Testis (tissue), 3 donors: ENCODE data around the gene NRXN3. TPM values are rescaled to one million over a fixed set of nuclear protein-coding genes. Genes with fewer than 3 reads are reported as not detected.

Experiments
- DNase-seq: peaks from one replicate; pipeline ENCODE4 v3.0.0-alpha.2; 2019
- H3K27ac ChIP-seq, 2 donors: fragments of 200-600 bp; sonication (generic); one replicate each; pipeline ENCODE4 v1.5.1; 2019
- H3K27me3 ChIP-seq: fragments of 200-600 bp; sonication (generic); one replicate; pipeline ENCODE4 v1.5.1; 2019
- H3K36me3 ChIP-seq: fragments of 200-600 bp; sonication (generic); one replicate; pipeline ENCODE4 v1.5.1; 2017; ENCODE audit warnings: low read depth; ENCODE audit errors: missing control alignments
- H3K4me1 ChIP-seq: fragments of 200-600 bp; sonication (generic); one replicate; pipeline ENCODE4 v1.5.1; 2019
- H3K4me3 ChIP-seq, 2 donors: fragments of 200-600 bp; sonication (generic); one replicate each; pipeline ENCODE4 v1.5.1; 2017 to 2019
- H3K9me3 ChIP-seq: fragments of 200-600 bp; sonication (generic); one replicate; pipeline ENCODE4 v1.5.1; 2017
- POLR2A ChIP-seq: fragments of 450-650 bp; IDR thresholded peaks from one replicate; pipeline ENCODE4 v1.6.1; 2017; ENCODE audit warnings: antibody characterized with exemption, mild to moderate bottlenecking, moderate library complexity
- WGBS, 2 donors: methylation state at CpG; one replicate each; pipeline ENCODE4 v1.1.5; 2018; 5-methylcytosine and 5-hydroxymethylcytosine counted together
- intact Hi-C: fragments of 100-400 bp; cut with DNase I; formaldehyde crosslinking; loops from one replicate; pipeline ENCODE4 v1.15.1; 2023; ENCODE audit warnings: low total_unique reads
- polyA plus RNA-seq: library from polyadenylated mRNA; stranded (reverse); fragments of 350-450 nt; fragmentation: Illumina TruSeq; extraction: RNeasy Lipid Tissue Mini Kit (QIAGEN cat#74804); gene quantifications from one replicate; pipeline ENCODE4 v1.2.3, GENCODE V29; 2014; ENCODE audit warnings: low read depth, low replicate concordance; ENCODE audit not compliant: insufficient read depth
- total RNA-seq, 2 donors: library from RNA; depleted of rRNA; stranded (reverse); fragments of >200 nt; gene quantifications; one replicate each; pipeline ENCODE4 v1.2.3, GENCODE V29; 2016
- TF ChIP-seq, protein P1 (sequence below), 3 experiments: fragments of 450-650 bp in 2 of 3; fragments of 200-600 bp in 1 of 3; sonication (generic) in 1 of 3; IDR thresholded peaks; one replicate each; pipeline ENCODE4 v1.5.1; 2016 to 2019; ENCODE audit warnings: antibody characterized with exemption in 3 of 3, mild to moderate bottlenecking in 2 of 3, moderate library complexity in 1 of 3

Gene NRXN3
- total and polyA plus RNA-seq, 3 donors from 2014 or later: 3.5 to 8.0 (median 3.9) TPM

DNA sequence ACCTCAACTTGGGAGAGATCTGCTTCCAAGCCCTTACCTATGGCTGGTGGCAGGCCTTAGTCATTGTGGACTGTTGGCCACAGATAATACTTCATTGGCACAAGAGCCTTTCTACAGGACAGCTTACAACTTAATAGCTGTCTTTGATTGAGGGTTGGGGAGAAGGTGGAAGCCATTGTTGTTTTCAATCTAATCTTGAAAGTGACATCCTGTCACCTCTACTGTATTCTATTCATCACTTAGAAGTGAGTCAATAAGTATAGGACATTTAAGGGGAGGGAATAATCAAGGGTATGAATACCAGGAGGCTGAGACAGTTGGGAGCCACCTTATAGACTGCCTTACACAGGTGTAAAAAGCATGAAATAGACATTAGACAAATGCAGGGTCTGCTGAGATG is 906.3 kb downstream of the NRXN3 start:
- no peaks in the 10 kb centered on the region for H3K27me3 ChIP-seq
- H3K9me3 ChIP-seq: no peaks in the 10 kb centered on the region
- no peak overlapping the region for H3K4me3 ChIP-seq
- no peak for DNase-seq
- intact Hi-C loops: no loop called here
- TF ChIP-seq POLR2A: no peak
- TF ChIP-seq, protein P1, sequence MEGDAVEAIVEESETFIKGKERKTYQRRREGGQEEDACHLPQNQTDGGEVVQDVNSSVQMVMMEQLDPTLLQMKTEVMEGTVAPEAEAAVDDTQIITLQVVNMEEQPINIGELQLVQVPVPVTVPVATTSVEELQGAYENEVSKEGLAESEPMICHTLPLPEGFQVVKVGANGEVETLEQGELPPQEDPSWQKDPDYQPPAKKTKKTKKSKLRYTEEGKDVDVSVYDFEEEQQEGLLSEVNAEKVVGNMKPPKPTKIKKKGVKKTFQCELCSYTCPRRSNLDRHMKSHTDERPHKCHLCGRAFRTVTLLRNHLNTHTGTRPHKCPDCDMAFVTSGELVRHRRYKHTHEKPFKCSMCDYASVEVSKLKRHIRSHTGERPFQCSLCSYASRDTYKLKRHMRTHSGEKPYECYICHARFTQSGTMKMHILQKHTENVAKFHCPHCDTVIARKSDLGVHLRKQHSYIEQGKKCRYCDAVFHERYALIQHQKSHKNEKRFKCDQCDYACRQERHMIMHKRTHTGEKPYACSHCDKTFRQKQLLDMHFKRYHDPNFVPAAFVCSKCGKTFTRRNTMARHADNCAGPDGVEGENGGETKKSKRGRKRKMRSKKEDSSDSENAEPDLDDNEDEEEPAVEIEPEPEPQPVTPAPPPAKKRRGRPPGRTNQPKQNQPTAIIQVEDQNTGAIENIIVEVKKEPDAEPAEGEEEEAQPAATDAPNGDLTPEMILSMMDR (IDR thresholded peaks at IDR 0.05): no peak
- H3K27ac ChIP-seq: no peak overlapping the region
- no peaks in the 10 kb centered on the region for H3K4me1 ChIP-seq
- H3K36me3 ChIP-seq: no peaks in the 10 kb centered on the region

DNA sequence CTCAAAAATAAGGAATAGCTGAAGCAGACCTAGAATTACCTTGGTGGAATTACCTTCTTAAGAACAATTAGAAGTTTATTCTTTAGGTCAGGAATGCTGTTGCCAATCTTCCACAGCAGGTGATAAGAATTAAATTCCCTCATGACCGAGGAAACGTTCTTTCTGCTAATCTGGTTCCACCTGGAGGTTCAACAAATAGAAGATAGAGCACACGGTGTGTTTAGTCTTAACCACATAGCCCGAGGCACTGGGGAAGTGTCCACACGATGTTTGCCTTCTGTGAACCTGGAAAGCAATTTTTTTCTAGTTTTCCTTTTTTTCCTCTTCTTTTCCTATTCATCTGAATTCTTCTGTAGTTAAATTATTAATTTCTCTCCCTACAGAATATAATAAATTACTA is 906.9 kb downstream of the NRXN3 start:
- no peaks in the 10 kb centered on the region for H3K27me3 ChIP-seq
- H3K4me3 ChIP-seq: no peak overlapping the region
- no peaks in the 10 kb centered on the region for H3K4me1 ChIP-seq
- no peaks in the 10 kb centered on the region for H3K9me3 ChIP-seq
- H3K27ac ChIP-seq: no peak overlapping the region
- no peak for DNase-seq
- H3K36me3 ChIP-seq: no peaks in the 10 kb centered on the region
- TF ChIP-seq POLR2A: no peak
- TF ChIP-seq, protein P1 (IDR thresholded peaks at IDR 0.05): no peak
- WGBS, 2 donors: 57 to 87% methylated on average over 5 of the region's 5 CpGs
- intact Hi-C loops: no loop called here

DNA sequence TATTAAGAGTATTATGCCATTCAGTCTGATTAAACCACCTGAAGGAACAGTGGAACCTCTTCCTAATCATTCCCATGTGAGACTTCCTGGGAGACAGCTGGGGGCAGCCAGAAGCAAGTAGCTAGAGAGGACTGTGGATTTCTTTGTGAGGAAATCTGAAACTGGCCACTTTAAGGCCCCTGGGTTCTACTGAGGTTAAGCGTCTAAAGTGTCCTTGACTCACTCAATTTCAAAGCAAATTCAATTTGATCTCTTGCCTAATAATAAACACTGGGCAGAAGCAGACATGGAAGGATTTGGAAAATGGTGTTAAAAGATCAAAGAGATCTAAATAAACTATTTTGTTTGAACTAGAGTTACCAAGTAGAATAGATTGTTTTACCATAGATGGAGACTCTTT is 909.9 kb downstream of the NRXN3 start:
- no peaks in the 10 kb centered on the region for H3K9me3 ChIP-seq
- H3K27ac ChIP-seq: no peak overlapping the region
- H3K27me3 ChIP-seq: no peaks in the 10 kb centered on the region
- intact Hi-C loops: no loop called here
- no peaks in the 10 kb centered on the region for H3K4me1 ChIP-seq
- no peak for TF ChIP-seq POLR2A
- TF ChIP-seq, protein P1 (IDR thresholded peaks at IDR 0.05): no peak
- WGBS, 2 donors: 77% methylated on average over 1 of the region's 1 CpG
- no peak for DNase-seq
- H3K36me3 ChIP-seq: no peaks in the 10 kb centered on the region
- no peak overlapping the region for H3K4me3 ChIP-seq

DNA sequence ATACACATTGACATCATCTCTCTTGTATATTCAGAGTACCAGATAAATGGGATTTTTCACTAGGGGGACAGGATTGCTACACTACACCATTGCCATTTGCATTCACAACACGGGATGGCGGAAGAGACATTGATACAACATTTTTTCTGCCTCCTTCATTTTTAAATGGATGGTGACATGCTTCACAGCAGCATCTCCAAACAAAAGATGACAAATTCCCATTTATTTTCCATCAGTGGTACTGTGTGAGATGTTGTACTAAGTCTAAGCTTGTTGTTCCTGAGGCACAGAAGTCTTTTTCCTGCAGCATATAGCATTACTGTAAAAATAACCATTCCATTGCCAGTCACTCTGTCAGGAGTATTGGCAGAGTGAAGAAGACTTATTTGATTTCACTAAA is 912.7 kb downstream of the NRXN3 start:
- Histone ChIP-seq H3K4me3 (no peak overlapping the region), H3K9me3 (no peaks in the 10 kb centered on the region), H3K27me3 (no peaks in the 10 kb centered on the region), H3K36me3 (no peaks in the 10 kb centered on the region), H3K4me1 (no peaks in the 10 kb centered on the region), H3K27ac (no peak overlapping the region)
- intact Hi-C loops: no loop called here
- TF ChIP-seq POLR2A: no peak
- TF ChIP-seq, protein P1 (IDR thresholded peaks at IDR 0.05): no peak
- no peak for DNase-seq
- WGBS, 2 donors: 87 to 92% methylated on average over 2 of the region's 2 CpGs

DNA sequence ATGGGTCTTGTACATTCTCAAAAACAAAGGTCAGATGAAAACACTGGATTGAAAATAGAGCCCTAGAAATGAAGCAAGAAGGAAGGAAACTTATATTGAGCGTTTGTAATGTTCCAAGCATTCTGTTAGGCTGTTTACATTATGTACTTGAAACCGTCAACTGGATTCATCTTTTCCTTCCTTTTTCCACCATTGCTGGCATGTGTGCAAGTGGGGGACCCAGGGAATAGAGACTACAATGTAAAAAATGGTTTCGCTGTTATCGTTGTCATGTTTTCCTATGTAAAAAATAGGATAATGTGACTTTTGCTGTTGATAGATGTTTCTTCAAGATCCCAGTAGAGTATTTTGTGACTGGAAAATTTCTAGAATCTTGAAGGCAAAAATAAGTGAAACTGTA is 913.2 kb downstream of the NRXN3 start:
- Histone ChIP-seq H3K4me3 (no peak overlapping the region), H3K27me3 (no peaks in the 10 kb centered on the region), H3K4me1 (no peaks in the 10 kb centered on the region), H3K36me3 (no peaks in the 10 kb centered on the region), H3K9me3 (no peaks in the 10 kb centered on the region), H3K27ac (no peak overlapping the region)
- WGBS, 2 donors: 65 to 71% methylated on average over 4 of the region's 4 CpGs
- no peak for DNase-seq
- TF ChIP-seq POLR2A: no peak
- TF ChIP-seq, protein P1 (IDR thresholded peaks at IDR 0.05): no peak
- intact Hi-C loops: no loop called here
